Parathyroid adenoma (tissue), 2 donors: Measurements from ENCODE around the gene LENG9.
A peak's percentile ranks its signal among the peaks of the same experiment; 100 is the strongest.

Experiments
- H2AFZ ChIP-seq: fragments of 300-600 bp; sonication (generic); one replicate; pipeline ENCODE4 v1.7.0; 2017; ENCODE audit warnings: antibody characterized with exemption, mild to moderate bottlenecking
- H3K27ac ChIP-seq: fragments of 300-600 bp; sonication (generic); one replicate; pipeline ENCODE4 v1.7.0; 2017
- H3K27me3 ChIP-seq: fragments of 300-600 bp; sonication (generic); one replicate; pipeline ENCODE4 v1.7.0; 2017; ENCODE audit warnings: low read length; ENCODE audit not compliant: control insufficient read depth, insufficient read depth
- H3K36me3 ChIP-seq: fragments of 300-600 bp; sonication (generic); one replicate; pipeline ENCODE4 v1.7.0; 2017; ENCODE audit warnings: low read length; ENCODE audit not compliant: control insufficient read depth, insufficient read depth
- H3K4me1 ChIP-seq: fragments of 300-600 bp; sonication (generic); one replicate; pipeline ENCODE4 v1.7.0; 2017; ENCODE audit warnings: control low read depth
- H3K4me2 ChIP-seq: fragments of 300-600 bp; sonication (generic); one replicate; pipeline ENCODE4 v1.7.0; 2017; ENCODE audit warnings: low read length
- H3K4me3 ChIP-seq: fragments of 300-600 bp; sonication (generic); one replicate; pipeline ENCODE4 v1.7.0; 2017; ENCODE audit warnings: low read depth, low read length
- H3K79me2 ChIP-seq: fragments of 300-600 bp; sonication (generic); one replicate; pipeline ENCODE4 v1.7.0; 2017; ENCODE audit warnings: control low read depth
- H3K9ac ChIP-seq: fragments of 300-600 bp; sonication (generic); one replicate; pipeline ENCODE4 v1.7.0; 2017; ENCODE audit warnings: mild to moderate bottlenecking
- H3K9me3 ChIP-seq: fragments of 300-600 bp; sonication (generic); one replicate; pipeline ENCODE4 v1.7.0; 2017; ENCODE audit warnings: low read length; ENCODE audit not compliant: control insufficient read depth
- CTCF ChIP-seq: fragments of 300-600 bp; sonication (generic); IDR thresholded peaks from one replicate; pipeline ENCODE4 v1.7.0; 2017; ENCODE audit warnings: antibody characterized with exemption, mild to moderate bottlenecking
- donor health status: primary hyperparathyroidism.

LENG9 gene

GRCh38 chr19:54420383-54421168, 43.0 kb downstream of the LENG9 start:
- Histone ChIP-seq H3K4me2 (no peak overlapping the region), H3K4me1 (no peaks in the 10 kb centered on the region), H3K4me3 (no peak overlapping the region), H2AFZ (peak overlapping the region; percentile 28), H3K9ac (no peak overlapping the region), H3K36me3 (no peaks in the 10 kb centered on the region), H3K79me2 (no peaks in the 10 kb centered on the region), H3K9me3 (no peaks in the 10 kb centered on the region), H3K27me3 (peaks cover 8% of the 10 kb centered on the region), H3K27ac (no peak overlapping the region)
- no peak for TF ChIP-seq CTCF

- Histone ChIP-seq H3K4me3 (no peak overlapping the region), H3K27ac (no peak overlapping the region), H2AFZ (no peak overlapping the region), H3K4me2 (no peak overlapping the region), H3K79me2 (no peaks in the 10 kb centered on the region), H3K9ac (no peak overlapping the region), H3K36me3 (no peaks in the 10 kb centered on the region), H3K4me1 (no peaks in the 10 kb centered on the region), H3K27me3 (peaks cover 8% of the 10 kb centered on the region), H3K9me3 (no peaks in the 10 kb centered on the region)
- TF ChIP-seq CTCF, result no peak
These were observed 43.6 kb downstream of the LENG9 start for GRCh38 chr19:54420068-54420382.

GRCh38 chr19:54418930-54419800, 44.4 kb downstream of the LENG9 start:
- no peaks in the 10 kb centered on the region for H3K4me1 ChIP-seq
- H3K27me3 ChIP-seq, result peaks cover 8% of the 10 kb centered on the region
- no peaks in the 10 kb centered on the region for H3K36me3 ChIP-seq
- no peaks in the 10 kb centered on the region for H3K79me2 ChIP-seq
- no peak overlapping the region for H3K4me3 ChIP-seq
- H3K9me3 ChIP-seq, result no peaks in the 10 kb centered on the region
- no peak overlapping the region for H2AFZ ChIP-seq
- H3K4me2 ChIP-seq, result no peak overlapping the region
- no peak overlapping the region for H3K27ac ChIP-seq
- H3K9ac ChIP-seq, result no peak overlapping the region
- TF ChIP-seq CTCF, result no peak

GRCh38 chr19:54418030-54418929, 45.3 kb downstream of the LENG9 start:
- TF ChIP-seq CTCF, result no peak
- H3K4me3 ChIP-seq, result no peak overlapping the region
- no peak overlapping the region for H3K9ac ChIP-seq

More at GRCh38 chr19:54418030-54418929, 45.3 kb downstream of the LENG9 start:
- Histone ChIP-seq H3K9me3 (no peaks in the 10 kb centered on the region), H3K4me1 (no peaks in the 10 kb centered on the region), H3K36me3 (no peaks in the 10 kb centered on the region), H3K79me2 (no peaks in the 10 kb centered on the region), H3K4me2 (no peak overlapping the region), H3K27me3 (peaks cover 8% of the 10 kb centered on the region), H2AFZ (no peak overlapping the region), H3K27ac (no peak overlapping the region)
